Panc1 (cell line): Measurements from ENCODE around the gene TCF3. TPM values are rescaled to one million over a fixed set of nuclear protein-coding genes. Genes with fewer than 3 reads are reported as not detected.

Source experiments
- ATAC-seq: fragments of 200-7000 bp; cut with Tn5 transposase; 2 replicates; pipeline ENCODE4 v1.9.1; 2020; ENCODE audit warnings: mild to moderate bottlenecking, moderate library complexity
- BruUV-seq: library from RNA; stranded (reverse); fragments of 400-500 nt; replicated peaks from 2 replicates; lab custom pipeline; 2021; lab: Mats Ljungman, UMichigan
- CTCF ChIA-PET: fragments of 300-600 bp; sonication (Branson Sonifier 250); formaldehyde crosslinking; loops from one replicate; lab custom pipeline; 2022; ENCODE audit warnings: antibody characterized with exemption; lab: Charles Lee
- POLR2A ChIA-PET: fragments of 300-600 bp; sonication (Branson Sonifier 250); formaldehyde crosslinking; loops from one replicate; lab custom pipeline; 2022; ENCODE audit warnings: antibody characterized with exemption; lab: Charles Lee
- DNase-seq: peaks from one replicate; pipeline ENCODE4 v3.0.0-alpha.2; 2010; ENCODE audit warnings: low read depth, low spot score
- H3K27ac ChIP-seq: 2 replicates; pipeline ENCODE4 v1.5.1; 2011; ENCODE audit warnings: mild to moderate bottlenecking, low read length, inconsistent platforms
- H3K27me3 ChIP-seq: fragments of 200-500 bp; sonication (Bioruptor generic); 2 replicates; pipeline ENCODE4 v1.6.0; 2014; ENCODE audit warnings: low read length, inconsistent platforms; ENCODE audit not compliant: control insufficient read depth, insufficient read depth
- H3K36me3 ChIP-seq: fragments of 200-500 bp; sonication (Bioruptor generic); 2 replicates; pipeline ENCODE4 v1.5.1; 2014; ENCODE audit warnings: inconsistent platforms, mild to moderate bottlenecking, low read length, moderate library complexity; ENCODE audit not compliant: control insufficient read depth, insufficient read depth
- H3K4me1 ChIP-seq: 2 replicates; pipeline ENCODE4 v1.5.1; 2011; ENCODE audit warnings: inconsistent platforms, mild to moderate bottlenecking, low read length, moderate library complexity; ENCODE audit not compliant: control insufficient read depth, insufficient read depth
- H3K4me3 ChIP-seq, 2 experiments: 2 replicates each; pipeline ENCODE4 v1.5.1; 2011 to 2012; ENCODE audit warnings: low read depth in 2 of 2, low read length in 2 of 2, mild to moderate bottlenecking in 2 of 2, inconsistent platforms in 1 of 2, moderate library complexity in 1 of 2
- H3K9me3 ChIP-seq: fragments of 200-500 bp; sonication (Bioruptor generic); 2 replicates; pipeline ENCODE4 v1.5.1; 2014; ENCODE audit warnings: low read depth, mild to moderate bottlenecking, inconsistent platforms, low read length, moderate library complexity; ENCODE audit not compliant: control insufficient read depth, insufficient read depth
- POLR2AphosphoS5 ChIP-seq: IDR thresholded peaks from 2 replicates; pipeline ENCODE4 v1.6.1; 2012; ENCODE audit warnings: mild to moderate bottlenecking, low read depth, low read length, moderate library complexity
- SIN3A ChIP-seq: IDR thresholded peaks from 2 replicates; pipeline ENCODE4 v1.6.1; 2012; ENCODE audit warnings: low read depth, mild to moderate bottlenecking, low read length, moderate library complexity, borderline replicate concordance; ENCODE audit not compliant: insufficient read depth
- TCF7L2 ChIP-seq: IDR thresholded peaks from 2 replicates; pipeline ENCODE4 v1.6.1; 2011; ENCODE audit warnings: mild to moderate bottlenecking, low read depth, low read length, inconsistent platforms
- in situ Hi-C: cut with HindIII; loops from 2 replicates; pipeline ENCODE4 v1.10.0; 2016; ENCODE audit warnings: low sequenced_read_pairs, low pct_unique_long_range_greater_than_20kb
- intact Hi-C: fragments of 100-400 bp; cut with micrococcal nuclease; formaldehyde crosslinking; loops from one replicate; pipeline ENCODE4 v1.10.0; 2022; ENCODE audit not compliant: unreplicated experiment
- total RNA-seq: library from RNA; stranded (reverse); gene quantifications from one replicate; pipeline ENCODE4 v1.2.1, GENCODE V29; 2021; ENCODE audit not compliant: unreplicated experiment
- TF ChIP-seq, protein P1 (sequence below): fragments of 450-650 bp; IDR thresholded peaks from 2 replicates; pipeline ENCODE4 v1.5.1; 2017; ENCODE audit warnings: mild to moderate bottlenecking
- TF ChIP-seq, protein P2 (sequence below), 2 experiments: IDR thresholded peaks; 2 replicates each; pipeline ENCODE4 v1.6.1; 2011 to 2012; ENCODE audit warnings: low read depth in 2 of 2, control low read depth in 1 of 2, low read length in 1 of 2, mild to moderate bottlenecking in 1 of 2, moderate library complexity in 1 of 2; ENCODE audit not compliant: insufficient read depth in 1 of 2

Gene TCF3
- total RNA-seq, 1 experiment from 2014 or later = 175 TPM

DNA sequence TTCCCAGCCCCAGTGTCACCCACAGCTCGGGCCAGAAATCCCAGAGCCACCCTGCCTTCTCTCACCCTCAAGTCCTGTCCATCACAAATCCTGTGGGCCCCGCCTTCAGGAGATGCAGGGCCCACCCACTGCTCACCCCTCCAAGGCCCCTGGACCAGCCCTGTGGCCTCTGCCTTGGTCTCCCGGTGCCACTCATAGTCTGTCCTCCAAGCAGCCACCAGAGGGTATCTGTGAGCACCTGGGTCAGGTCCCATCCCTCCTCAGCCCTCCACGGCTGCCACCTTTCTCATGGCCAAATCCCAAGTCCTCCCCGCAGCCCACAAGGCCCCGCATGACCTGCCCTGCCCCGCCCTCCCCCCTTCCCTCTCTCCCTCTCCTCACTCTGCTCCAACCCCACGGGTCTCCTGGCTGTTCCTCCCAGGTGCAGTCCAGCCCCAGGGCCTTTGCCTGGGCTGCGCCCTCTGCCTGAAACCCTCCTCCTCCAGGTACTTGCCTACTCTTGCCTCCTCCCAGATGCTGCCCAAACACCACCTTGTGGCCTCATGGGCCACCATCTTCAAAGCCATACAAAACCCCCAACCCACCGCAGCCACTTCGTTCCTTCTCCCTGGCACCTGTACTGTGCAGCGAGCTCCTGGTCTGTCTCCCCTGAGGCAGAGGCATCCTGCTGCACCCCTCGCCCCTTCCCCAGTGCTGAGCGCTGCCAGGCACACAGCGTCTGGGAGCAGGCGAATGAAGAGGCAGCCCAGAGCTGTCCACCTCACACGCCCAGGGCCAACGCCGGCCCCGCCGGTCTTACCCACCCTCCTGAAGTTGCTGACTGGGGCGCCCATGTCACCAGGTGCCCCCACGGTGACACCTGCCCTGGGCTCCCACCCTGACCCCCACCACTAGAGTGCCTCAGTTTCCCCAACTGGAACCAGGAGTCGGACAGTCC, 34.0 kb downstream of the TCF3 start:
- ChIA-PET CTCF (no interaction called here), POLR2A (no interaction called here)
- Histone ChIP-seq H3K4me3 (no peak overlapping the region), H3K9me3 (no peaks in the 10 kb centered on the region), H3K27me3 (no peaks in the 10 kb centered on the region), H3K27ac (no peak overlapping the region), H3K36me3 (no peaks in the 10 kb centered on the region), H3K4me1 (no peaks in the 10 kb centered on the region)
- no peak for DNase-seq
- peak; percentile 86 for ATAC-seq
- in situ Hi-C loops (no loop called here), intact Hi-C loops (no loop called here)
- BruUV-seq = no TSS peak
- TF ChIP-seq, protein P1, sequence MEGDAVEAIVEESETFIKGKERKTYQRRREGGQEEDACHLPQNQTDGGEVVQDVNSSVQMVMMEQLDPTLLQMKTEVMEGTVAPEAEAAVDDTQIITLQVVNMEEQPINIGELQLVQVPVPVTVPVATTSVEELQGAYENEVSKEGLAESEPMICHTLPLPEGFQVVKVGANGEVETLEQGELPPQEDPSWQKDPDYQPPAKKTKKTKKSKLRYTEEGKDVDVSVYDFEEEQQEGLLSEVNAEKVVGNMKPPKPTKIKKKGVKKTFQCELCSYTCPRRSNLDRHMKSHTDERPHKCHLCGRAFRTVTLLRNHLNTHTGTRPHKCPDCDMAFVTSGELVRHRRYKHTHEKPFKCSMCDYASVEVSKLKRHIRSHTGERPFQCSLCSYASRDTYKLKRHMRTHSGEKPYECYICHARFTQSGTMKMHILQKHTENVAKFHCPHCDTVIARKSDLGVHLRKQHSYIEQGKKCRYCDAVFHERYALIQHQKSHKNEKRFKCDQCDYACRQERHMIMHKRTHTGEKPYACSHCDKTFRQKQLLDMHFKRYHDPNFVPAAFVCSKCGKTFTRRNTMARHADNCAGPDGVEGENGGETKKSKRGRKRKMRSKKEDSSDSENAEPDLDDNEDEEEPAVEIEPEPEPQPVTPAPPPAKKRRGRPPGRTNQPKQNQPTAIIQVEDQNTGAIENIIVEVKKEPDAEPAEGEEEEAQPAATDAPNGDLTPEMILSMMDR = peak; percentile 72
- TF ChIP-seq POLR2AphosphoS5 (no peak), SIN3A (no peak), TCF7L2 (no peak)
- TF ChIP-seq, protein P2, sequence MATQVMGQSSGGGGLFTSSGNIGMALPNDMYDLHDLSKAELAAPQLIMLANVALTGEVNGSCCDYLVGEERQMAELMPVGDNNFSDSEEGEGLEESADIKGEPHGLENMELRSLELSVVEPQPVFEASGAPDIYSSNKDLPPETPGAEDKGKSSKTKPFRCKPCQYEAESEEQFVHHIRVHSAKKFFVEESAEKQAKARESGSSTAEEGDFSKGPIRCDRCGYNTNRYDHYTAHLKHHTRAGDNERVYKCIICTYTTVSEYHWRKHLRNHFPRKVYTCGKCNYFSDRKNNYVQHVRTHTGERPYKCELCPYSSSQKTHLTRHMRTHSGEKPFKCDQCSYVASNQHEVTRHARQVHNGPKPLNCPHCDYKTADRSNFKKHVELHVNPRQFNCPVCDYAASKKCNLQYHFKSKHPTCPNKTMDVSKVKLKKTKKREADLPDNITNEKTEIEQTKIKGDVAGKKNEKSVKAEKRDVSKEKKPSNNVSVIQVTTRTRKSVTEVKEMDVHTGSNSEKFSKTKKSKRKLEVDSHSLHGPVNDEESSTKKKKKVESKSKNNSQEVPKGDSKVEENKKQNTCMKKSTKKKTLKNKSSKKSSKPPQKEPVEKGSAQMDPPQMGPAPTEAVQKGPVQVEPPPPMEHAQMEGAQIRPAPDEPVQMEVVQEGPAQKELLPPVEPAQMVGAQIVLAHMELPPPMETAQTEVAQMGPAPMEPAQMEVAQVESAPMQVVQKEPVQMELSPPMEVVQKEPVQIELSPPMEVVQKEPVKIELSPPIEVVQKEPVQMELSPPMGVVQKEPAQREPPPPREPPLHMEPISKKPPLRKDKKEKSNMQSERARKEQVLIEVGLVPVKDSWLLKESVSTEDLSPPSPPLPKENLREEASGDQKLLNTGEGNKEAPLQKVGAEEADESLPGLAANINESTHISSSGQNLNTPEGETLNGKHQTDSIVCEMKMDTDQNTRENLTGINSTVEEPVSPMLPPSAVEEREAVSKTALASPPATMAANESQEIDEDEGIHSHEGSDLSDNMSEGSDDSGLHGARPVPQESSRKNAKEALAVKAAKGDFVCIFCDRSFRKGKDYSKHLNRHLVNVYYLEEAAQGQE (IDR thresholded peaks at IDR 0.05; ENCODE audit: insufficient read depth in 1 of 2, low read depth in 2 of 2, low read length in 1 of 2) = no peak

DNA sequence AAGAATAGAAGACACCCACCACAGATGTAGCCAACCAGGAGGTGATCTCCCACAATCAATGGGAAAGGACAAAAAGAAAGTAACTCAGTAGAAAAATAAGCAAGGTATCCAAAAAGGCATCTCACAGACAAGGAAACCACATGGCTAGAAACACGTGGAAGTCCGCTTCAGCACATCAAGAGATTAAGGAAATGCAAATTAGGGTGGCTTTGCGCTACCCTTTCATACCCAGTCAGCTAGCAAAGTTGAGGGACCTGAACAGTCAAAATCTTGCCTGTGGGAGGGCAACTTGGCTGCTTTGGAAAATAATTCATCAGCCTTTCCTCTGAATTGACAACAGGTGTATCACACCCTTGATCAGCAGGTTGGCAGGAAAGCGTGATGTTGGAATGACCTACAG, 35.5 kb downstream of the TCF3 start:
- CTCF ChIA-PET = interaction anchor here (0.5 kb wide), 1 partner anchor 400 kb away, joined by 3 read pairs; no protein-coding TSS in a partner anchor
- in situ Hi-C loops = no loop called here
- H3K4me1 ChIP-seq = no peaks in the 10 kb centered on the region
- DNase-seq = no peak
- no peak for ATAC-seq
- no peak overlapping the region for H3K4me3 ChIP-seq
- intact Hi-C loops = no loop called here
- no peaks in the 10 kb centered on the region for H3K9me3 ChIP-seq
- H3K36me3 ChIP-seq = no peaks in the 10 kb centered on the region
- no peaks in the 10 kb centered on the region for H3K27me3 ChIP-seq
- TF ChIP-seq TCF7L2 = no peak
- TF ChIP-seq POLR2AphosphoS5 = no peak
- no peak for TF ChIP-seq SIN3A
- POLR2A ChIA-PET = no interaction called here
- H3K27ac ChIP-seq = no peak overlapping the region
- BruUV-seq = no TSS peak

DNA sequence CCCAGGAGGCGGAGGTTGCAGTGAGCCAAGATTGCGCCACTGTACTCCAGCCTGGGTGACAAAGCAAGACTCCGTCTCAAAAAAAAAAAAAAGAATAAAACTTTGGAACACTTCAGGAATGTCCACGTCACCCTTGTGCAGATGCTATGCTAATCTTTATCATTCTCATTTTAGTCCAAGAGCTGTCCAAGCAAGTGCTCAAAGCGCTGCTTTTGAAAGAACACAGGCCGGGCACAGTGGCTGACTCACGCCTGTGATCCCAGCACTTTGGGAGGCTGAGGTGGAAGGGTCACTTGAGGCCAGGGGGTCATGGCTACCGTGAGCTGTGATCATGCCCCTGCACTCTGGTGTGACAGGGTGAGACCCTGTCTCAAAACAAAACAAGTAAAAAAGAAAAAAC, 36.0 kb downstream of the TCF3 start:
- Histone ChIP-seq H3K27ac (no peak overlapping the region), H3K4me3 (no peak overlapping the region), H3K4me1 (no peaks in the 10 kb centered on the region), H3K36me3 (no peaks in the 10 kb centered on the region), H3K27me3 (no peaks in the 10 kb centered on the region), H3K9me3 (no peaks in the 10 kb centered on the region)
- POLR2A ChIA-PET = no interaction called here
- CTCF ChIA-PET = no interaction called here
- DNase-seq = no peak
- intact Hi-C loops = no loop called here
- in situ Hi-C loops = no loop called here
- no peak for ATAC-seq
- TF ChIP-seq, protein P2 (IDR thresholded peaks at IDR 0.05; ENCODE audit: insufficient read depth in 1 of 2, low read depth in 2 of 2, low read length in 1 of 2) = no peak
- TF ChIP-seq, protein P1 = no peak
- TF ChIP-seq SIN3A (no peak), TCF7L2 (no peak), POLR2AphosphoS5 (no peak)
- BruUV-seq = no TSS peak
